ENCODE measurements around the gene SLC29A2. TPM values are rescaled to one million over a fixed set of nuclear protein-coding genes. Genes with fewer than 3 reads are reported as not detected.

Gene SLC29A2
- total RNA-seq, 1 experiment from 2014 or later: 30.2 TPM

DNA sequence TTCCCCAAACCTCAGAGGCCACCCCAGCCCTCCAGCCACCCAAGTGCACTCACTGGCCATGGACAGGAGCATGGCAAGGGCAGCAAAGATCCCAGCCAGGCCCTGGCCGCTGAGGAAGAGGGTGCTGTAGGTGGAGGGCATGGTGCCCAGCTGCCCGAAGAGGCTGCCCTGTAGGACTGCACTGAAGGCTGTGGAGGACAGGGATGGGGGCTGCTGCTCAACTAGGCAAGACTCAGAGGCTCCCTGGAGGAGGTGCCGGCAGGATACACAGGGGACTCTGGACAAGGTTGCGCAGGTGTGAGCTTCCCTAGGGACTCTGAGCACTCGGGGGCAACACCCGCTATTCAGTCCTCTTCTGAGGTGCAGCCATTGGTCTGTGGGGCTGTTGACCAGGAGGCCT, 3.1 kb downstream of the SLC29A2 start (continued):
- TF ChIP-seq, protein P1, sequence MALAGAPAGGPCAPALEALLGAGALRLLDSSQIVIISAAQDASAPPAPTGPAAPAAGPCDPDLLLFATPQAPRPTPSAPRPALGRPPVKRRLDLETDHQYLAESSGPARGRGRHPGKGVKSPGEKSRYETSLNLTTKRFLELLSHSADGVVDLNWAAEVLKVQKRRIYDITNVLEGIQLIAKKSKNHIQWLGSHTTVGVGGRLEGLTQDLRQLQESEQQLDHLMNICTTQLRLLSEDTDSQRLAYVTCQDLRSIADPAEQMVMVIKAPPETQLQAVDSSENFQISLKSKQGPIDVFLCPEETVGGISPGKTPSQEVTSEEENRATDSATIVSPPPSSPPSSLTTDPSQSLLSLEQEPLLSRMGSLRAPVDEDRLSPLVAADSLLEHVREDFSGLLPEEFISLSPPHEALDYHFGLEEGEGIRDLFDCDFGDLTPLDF (CRISPR knock-in tag; IDR thresholded peaks at IDR 0.05): no peak
- TF ChIP-seq ZNF423 (CRISPR knock-in tag; IDR thresholded peaks at IDR 0.05): no peak
- TF ChIP-seq ZNF138 (CRISPR knock-in tag; conservative IDR thresholded peaks at IDR 0.05): no peak

DNA sequence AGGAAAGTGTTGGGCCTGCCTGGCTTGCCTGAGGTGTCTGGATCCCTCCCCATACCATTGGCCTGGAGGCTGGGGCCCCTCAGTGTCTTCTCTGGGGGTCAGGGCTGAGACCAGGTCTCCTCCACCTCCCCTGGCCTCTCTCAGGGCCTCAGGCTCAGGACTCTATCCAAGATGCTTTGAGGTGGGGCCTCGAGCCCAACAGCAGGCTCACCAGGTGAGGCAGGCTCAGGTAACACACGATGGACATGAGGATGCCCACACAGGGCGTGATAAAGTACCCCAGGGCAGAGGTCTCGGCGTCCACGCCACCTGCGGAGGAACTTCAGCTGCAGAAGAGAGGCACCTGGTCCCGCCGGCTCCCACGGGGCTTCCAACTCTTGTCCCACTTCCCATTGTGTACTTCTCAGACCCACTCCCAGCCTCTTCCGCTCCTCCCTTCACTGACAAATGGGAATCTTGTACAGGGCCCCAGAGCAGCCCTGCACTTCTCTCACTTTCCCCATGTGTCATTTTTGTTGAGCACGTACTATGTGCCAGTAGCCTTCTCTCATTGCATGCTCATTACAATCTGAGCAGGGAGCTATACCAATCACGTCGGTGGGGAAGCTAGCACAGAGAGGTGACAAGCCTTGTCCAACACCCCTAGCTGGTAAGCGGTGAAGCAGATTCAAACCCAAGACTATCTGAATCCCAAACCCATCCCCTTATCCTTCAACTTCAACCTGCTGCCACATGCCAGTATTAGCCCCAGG, 3.8 kb downstream of the SLC29A2 start:
- no peaks in the 10 kb centered on the region for H3K9me3 Mint-ChIP-seq
- peaks cover 16% of the 10 kb centered on the region for H3K4me1 Mint-ChIP-seq
- ATAC-seq: no peak
- ChIA-PET CTCF (interaction anchor here (0.9 to 1.6 kb wide), 2 partner anchors 21 to 145 kb away, joined by 3 to 5 read pairs; no protein-coding TSS in a partner anchor), POLR2A (interaction anchor here (1.4 kb wide), 1 partner anchor 50 kb away, joined by 3 read pairs; the partner anchor contains the start of gene CD248)
- H3K4me3 Mint-ChIP-seq: no peak overlapping the region
- peaks cover 44% of the 10 kb centered on the region for H3K36me3 Mint-ChIP-seq
- H3K27me3 Mint-ChIP-seq (ENCODE audit: low read depth): no peaks in the 10 kb centered on the region
- H3K27ac Mint-ChIP-seq: peak overlapping the region; percentile 42; the same call in 1 of the 2 replicates
- no peak for TF ChIP-seq CREM (CRISPR knock-in tag; IDR thresholded peaks at IDR 0.05)
- TF ChIP-seq HMGA2 (CRISPR knock-in tag; IDR thresholded peaks at IDR 0.05): no peak
- TF ChIP-seq, protein P2, sequence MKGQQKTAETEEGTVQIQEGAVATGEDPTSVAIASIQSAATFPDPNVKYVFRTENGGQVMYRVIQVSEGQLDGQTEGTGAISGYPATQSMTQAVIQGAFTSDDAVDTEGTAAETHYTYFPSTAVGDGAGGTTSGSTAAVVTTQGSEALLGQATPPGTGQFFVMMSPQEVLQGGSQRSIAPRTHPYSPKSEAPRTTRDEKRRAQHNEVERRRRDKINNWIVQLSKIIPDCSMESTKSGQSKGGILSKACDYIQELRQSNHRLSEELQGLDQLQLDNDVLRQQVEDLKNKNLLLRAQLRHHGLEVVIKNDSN (CRISPR knock-in tag; IDR thresholded peaks at IDR 0.05): no peak
- TF ChIP-seq, protein P3, sequence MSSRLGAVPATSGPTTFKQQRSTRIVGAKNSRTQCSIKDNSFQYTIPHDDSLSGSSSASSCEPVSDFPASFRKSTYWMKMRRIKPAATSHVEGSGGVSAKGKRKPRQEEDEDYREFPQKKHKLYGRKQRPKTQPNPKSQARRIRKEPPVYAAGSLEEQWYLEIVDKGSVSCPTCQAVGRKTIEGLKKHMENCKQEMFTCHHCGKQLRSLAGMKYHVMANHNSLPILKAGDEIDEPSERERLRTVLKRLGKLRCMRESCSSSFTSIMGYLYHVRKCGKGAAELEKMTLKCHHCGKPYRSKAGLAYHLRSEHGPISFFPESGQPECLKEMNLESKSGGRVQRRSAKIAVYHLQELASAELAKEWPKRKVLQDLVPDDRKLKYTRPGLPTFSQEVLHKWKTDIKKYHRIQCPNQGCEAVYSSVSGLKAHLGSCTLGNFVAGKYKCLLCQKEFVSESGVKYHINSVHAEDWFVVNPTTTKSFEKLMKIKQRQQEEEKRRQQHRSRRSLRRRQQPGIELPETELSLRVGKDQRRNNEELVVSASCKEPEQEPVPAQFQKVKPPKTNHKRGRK (CRISPR knock-in tag; IDR thresholded peaks at IDR 0.05; ENCODE audit: borderline replicate concordance): no peak
- TF ChIP-seq, protein P4, sequence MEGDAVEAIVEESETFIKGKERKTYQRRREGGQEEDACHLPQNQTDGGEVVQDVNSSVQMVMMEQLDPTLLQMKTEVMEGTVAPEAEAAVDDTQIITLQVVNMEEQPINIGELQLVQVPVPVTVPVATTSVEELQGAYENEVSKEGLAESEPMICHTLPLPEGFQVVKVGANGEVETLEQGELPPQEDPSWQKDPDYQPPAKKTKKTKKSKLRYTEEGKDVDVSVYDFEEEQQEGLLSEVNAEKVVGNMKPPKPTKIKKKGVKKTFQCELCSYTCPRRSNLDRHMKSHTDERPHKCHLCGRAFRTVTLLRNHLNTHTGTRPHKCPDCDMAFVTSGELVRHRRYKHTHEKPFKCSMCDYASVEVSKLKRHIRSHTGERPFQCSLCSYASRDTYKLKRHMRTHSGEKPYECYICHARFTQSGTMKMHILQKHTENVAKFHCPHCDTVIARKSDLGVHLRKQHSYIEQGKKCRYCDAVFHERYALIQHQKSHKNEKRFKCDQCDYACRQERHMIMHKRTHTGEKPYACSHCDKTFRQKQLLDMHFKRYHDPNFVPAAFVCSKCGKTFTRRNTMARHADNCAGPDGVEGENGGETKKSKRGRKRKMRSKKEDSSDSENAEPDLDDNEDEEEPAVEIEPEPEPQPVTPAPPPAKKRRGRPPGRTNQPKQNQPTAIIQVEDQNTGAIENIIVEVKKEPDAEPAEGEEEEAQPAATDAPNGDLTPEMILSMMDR (IDR thresholded peaks at IDR 0.05): no peak
- TF ChIP-seq, protein P5, sequence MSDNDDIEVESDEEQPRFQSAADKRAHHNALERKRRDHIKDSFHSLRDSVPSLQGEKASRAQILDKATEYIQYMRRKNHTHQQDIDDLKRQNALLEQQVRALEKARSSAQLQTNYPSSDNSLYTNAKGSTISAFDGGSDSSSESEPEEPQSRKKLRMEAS (CRISPR knock-in tag; IDR thresholded peaks at IDR 0.05): no peak
- DNase-seq (ENCODE audit: low spot score): no peak

DNA sequence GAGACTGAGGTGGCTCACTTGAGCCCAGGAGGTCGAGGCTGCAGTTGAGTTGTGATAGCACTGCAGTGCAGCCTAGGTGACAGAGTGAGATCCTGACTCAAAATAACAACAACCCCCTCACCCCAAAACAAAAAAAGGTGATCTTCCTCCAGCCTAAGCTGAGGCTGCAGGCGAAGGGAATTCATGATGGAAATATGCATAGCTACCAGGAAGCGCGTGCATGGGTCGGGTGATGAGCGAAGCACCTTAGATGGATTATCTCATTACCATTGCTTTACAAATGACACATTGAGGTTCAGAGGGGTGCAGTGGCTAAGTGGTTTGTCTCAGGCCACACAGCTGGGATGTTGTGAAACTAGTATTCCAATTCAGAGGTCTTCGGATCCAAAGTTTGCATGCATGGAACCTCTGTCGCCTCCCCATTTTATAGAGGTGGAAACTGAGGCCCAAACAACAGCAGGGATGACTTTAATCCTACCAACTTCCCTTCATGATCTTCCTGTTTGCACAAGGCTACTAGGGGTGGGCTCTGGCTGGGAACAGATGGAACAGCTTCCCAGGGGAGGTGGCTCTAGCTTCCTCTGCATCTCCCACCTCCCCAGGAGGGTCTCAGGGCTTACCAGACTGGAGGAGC, 4.6 kb downstream of the SLC29A2 start:
- Mint-ChIP-seq H3K4me1 (peaks cover 14% of the 10 kb centered on the region), H3K27ac (no peak overlapping the region), H3K36me3 (peaks cover 49% of the 10 kb centered on the region), H3K4me3 (no peak overlapping the region), H3K27me3 (ENCODE audit: low read depth) (no peaks in the 10 kb centered on the region), H3K9me3 (no peaks in the 10 kb centered on the region)
- DNase-seq (ENCODE audit: low spot score) (no peak), ATAC-seq (no peak)
- ChIA-PET CTCF (interaction anchor here (0.9 to 1.6 kb wide), 3 partner anchors 22 to 145 kb away, joined by 3 to 5 read pairs (median 3); partner anchors contain the start of gene YIF1A), POLR2A (interaction anchor here (1.4 kb wide), 1 partner anchor 50 kb away, joined by 3 read pairs; the partner anchor contains the start of gene CD248)
- TF ChIP-seq, protein P6, sequence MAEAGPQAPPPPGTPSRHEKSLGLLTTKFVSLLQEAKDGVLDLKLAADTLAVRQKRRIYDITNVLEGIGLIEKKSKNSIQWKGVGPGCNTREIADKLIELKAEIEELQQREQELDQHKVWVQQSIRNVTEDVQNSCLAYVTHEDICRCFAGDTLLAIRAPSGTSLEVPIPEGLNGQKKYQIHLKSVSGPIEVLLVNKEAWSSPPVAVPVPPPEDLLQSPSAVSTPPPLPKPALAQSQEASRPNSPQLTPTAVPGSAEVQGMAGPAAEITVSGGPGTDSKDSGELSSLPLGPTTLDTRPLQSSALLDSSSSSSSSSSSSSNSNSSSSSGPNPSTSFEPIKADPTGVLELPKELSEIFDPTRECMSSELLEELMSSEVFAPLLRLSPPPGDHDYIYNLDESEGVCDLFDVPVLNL (CRISPR knock-in tag; IDR thresholded peaks at IDR 0.05; ENCODE audit: borderline replicate concordance, low read depth): no peak
- TF ChIP-seq HMGA2 (CRISPR knock-in tag; IDR thresholded peaks at IDR 0.05) (no peak), ZNF317 (CRISPR knock-in tag; IDR thresholded peaks at IDR 0.05; ENCODE audit: borderline replicate concordance, low read depth) (no peak), EMX1 (CRISPR knock-in tag; IDR thresholded peaks at IDR 0.05) (no peak), CBFB (CRISPR knock-in tag; IDR thresholded peaks at IDR 0.05; ENCODE audit: low read depth) (no peak)
- TF ChIP-seq, protein P3 (CRISPR knock-in tag; IDR thresholded peaks at IDR 0.05; ENCODE audit: borderline replicate concordance): no peak
- TF ChIP-seq, protein P7, sequence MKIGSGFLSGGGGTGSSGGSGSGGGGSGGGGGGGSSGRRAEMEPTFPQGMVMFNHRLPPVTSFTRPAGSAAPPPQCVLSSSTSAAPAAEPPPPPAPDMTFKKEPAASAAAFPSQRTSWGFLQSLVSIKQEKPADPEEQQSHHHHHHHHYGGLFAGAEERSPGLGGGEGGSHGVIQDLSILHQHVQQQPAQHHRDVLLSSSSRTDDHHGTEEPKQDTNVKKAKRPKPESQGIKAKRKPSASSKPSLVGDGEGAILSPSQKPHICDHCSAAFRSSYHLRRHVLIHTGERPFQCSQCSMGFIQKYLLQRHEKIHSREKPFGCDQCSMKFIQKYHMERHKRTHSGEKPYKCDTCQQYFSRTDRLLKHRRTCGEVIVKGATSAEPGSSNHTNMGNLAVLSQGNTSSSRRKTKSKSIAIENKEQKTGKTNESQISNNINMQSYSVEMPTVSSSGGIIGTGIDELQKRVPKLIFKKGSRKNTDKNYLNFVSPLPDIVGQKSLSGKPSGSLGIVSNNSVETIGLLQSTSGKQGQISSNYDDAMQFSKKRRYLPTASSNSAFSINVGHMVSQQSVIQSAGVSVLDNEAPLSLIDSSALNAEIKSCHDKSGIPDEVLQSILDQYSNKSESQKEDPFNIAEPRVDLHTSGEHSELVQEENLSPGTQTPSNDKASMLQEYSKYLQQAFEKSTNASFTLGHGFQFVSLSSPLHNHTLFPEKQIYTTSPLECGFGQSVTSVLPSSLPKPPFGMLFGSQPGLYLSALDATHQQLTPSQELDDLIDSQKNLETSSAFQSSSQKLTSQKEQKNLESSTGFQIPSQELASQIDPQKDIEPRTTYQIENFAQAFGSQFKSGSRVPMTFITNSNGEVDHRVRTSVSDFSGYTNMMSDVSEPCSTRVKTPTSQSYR (CRISPR knock-in tag; IDR thresholded peaks at IDR 0.05): no peak
- TF ChIP-seq, protein P4 (IDR thresholded peaks at IDR 0.05): no peak

Data from WTC11 (cell line).